Measurements from ENCODE around the gene EVC. TPM values are rescaled to one million over a fixed set of nuclear protein-coding genes. Genes with fewer than 3 reads are reported as not detected.

The EVC gene
- total RNA-seq, 1 donor from 2014 or later, result 13.5 TPM

GRCh38 chr4:5863461-5864113 is 152.6 kb downstream of the EVC start:
- no peak for TF ChIP-seq CTCF (conservative IDR thresholded peaks at IDR 0.05; ENCODE audit: low read depth, low read length)
- DNase-seq (ENCODE audit: low read depth), result peak; percentile 83
- no peak overlapping the region for H3K4me3 ChIP-seq (ENCODE audit: low read depth, low read length)

Other genes with a start within 250 kb of the EVC start
- gene EVC2, start 2.6 kb upstream of the EVC start, total RNA-seq, result 4.8 and 9.3 TPM in 2 replicates
- 0.22 and 1.8 TPM in 2 replicates for gene CRMP1, start 181.9 kb downstream of the EVC start, total RNA-seq